ENCODE data around the gene P2RY12.
"Not testable (repeated sequence)": the region's sequence is repeated elsewhere in the genome, so short reads cannot be mapped to it uniquely, and the experiment has no call there.

P2RY12 gene

DNA sequence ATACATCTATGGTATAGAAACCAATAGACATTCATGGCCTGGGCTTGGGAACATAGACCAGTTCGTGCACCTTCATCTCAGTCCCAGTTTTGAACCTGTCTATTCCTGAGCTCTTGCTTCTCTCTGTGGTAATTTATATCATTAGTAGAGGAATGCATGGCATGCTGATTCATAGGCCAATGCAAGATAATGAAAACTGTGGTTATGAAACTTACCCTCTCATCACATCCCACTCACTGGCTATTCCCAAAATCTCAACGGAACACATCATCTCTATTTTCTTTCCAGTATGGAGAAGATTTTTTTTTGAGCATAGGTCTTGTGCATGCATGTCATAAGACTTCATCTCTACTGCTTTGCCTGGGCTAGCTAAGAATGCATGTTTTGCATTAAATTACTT, 18.7 kb upstream of the P2RY12 start:
- Mint-ChIP-seq H3K27ac (no peak overlapping the region), H3K36me3 (no peaks in the 10 kb centered on the region), H3K9me3 (no peaks in the 10 kb centered on the region), H3K4me3 (no peak overlapping the region), H3K27me3 (no peaks in the 10 kb centered on the region), H3K4me1 (no peaks in the 10 kb centered on the region)
- ATAC-seq = no peak

DNA sequence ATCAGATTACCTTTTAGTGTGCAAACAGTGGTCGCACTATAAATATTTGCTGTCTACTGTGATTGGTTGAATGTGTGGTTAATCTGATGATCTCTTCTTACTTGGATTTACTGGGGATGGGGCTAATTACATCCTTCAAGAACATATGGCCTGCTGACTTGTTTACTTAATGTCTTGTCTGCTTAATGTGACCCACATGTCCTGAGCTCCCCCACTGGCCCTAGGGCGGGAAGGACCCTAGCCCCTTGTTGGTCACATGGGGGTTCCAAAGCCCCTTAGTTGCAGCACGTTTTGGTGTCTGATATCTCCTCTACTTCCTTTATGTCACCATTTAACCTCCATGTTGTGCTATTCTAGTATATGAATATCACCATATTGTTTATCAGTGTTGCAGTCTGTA, 17.8 kb upstream of the P2RY12 start:
- ATAC-seq = no peak
- no peak overlapping the region for H3K27ac Mint-ChIP-seq
- no peaks in the 10 kb centered on the region for H3K4me1 Mint-ChIP-seq
- no peaks in the 10 kb centered on the region for H3K36me3 Mint-ChIP-seq
- H3K4me3 Mint-ChIP-seq = no peak overlapping the region
- H3K27me3 Mint-ChIP-seq = no peaks in the 10 kb centered on the region
- no peaks in the 10 kb centered on the region for H3K9me3 Mint-ChIP-seq

DNA sequence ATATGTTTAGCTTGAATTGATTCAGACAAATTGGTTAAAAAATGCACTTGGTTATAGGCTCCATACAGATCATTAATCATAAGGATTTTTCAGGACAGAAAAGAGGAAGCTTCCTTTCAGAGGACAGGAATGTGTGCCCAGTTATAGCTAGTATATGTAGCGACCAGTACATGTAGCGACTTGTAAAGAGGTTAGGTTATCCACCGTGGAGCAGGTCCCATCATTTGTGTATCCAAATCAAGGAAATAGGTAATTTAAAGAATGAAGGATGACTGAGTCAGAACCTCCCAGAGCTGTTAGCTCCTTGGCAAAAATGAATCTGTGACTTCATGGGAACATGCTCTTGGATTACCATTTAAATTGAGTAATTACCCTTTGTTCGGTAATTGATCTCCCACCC, 15.8 kb upstream of the P2RY12 start:
- Mint-ChIP-seq H3K4me3 (no peak overlapping the region), H3K4me1 (peaks cover 7% of the 10 kb centered on the region), H3K36me3 (no peaks in the 10 kb centered on the region), H3K27me3 (no peaks in the 10 kb centered on the region), H3K27ac (no peak overlapping the region), H3K9me3 (no peaks in the 10 kb centered on the region)
- no peak for ATAC-seq

DNA sequence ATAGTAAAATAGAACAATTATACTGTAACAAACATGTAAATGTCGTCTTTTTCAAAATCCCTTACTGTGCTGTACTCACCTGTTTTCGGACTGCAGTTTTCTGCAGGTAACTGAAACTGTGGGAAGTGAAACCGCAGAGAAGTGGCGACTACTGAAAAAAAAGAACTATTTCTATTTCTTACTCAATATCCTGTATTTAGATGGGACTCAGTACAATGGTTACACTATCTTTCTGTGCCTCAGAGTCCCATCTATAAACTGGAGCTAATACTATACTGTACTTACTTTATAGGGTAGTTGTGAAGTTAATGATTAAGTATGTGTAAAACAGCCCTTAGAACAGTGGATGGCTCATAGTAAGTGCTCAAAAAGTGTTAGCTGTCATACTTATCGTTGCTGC, 14.3 kb upstream of the P2RY12 start:
- Mint-ChIP-seq H3K27me3 (no peaks in the 10 kb centered on the region), H3K27ac (no peak overlapping the region), H3K36me3 (no peaks in the 10 kb centered on the region), H3K9me3 (no peaks in the 10 kb centered on the region), H3K4me1 (peaks cover 12% of the 10 kb centered on the region), H3K4me3 (no peak overlapping the region)
- ATAC-seq = no peak

DNA sequence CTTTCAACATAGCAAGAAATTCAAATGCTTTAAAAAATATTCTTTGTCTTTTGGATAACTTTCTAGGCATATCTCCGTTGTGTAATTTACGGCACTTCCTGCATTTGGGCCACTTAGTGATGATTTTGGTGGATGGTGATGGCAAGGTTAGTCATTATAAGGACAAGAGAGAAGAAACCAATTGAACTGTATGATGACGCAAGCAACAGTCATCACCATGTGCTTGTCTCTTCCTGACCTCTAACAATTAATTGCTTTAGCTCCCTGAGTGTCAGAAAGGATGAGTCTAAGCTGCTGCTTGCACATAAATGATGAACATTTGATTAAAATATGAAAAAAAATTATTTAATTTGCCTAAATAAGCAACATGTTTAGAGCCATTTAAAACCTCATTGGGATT, 11.3 kb upstream of the P2RY12 start:
- H3K36me3 Mint-ChIP-seq = no peaks in the 10 kb centered on the region

DNA sequence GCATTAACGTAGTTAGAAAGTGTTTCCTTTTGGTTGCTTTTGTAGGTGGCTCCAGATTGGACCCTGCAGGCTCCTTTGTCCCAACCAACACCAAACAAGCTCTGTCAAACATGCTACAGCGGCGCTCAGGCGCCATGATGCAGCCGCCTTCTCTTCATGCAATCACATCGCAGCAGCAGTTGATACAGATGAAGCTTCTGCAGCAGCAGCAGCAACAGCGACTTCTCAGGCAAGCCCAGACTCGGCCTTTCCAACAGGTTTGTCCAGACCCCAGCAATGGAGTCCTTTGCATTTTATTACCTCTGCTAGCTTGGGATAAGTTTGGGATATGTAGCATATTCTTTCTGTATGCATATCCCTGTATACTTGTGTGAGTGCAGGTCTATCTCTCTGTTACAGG, 10.1 kb upstream of the P2RY12 start:
- Mint-ChIP-seq H3K27me3 (no peaks in the 10 kb centered on the region), H3K36me3 (no peaks in the 10 kb centered on the region), H3K4me1 (peaks cover 40% of the 10 kb centered on the region), H3K9me3 (no peaks in the 10 kb centered on the region), H3K4me3 (no peak overlapping the region), H3K27ac (no peak overlapping the region)
- ATAC-seq = no peak

More for the DNA sequence above, 11.3 kb upstream of the P2RY12 start:
- Mint-ChIP-seq H3K27ac (no peak overlapping the region), H3K4me1 (peaks cover 34% of the 10 kb centered on the region), H3K4me3 (no peak overlapping the region), H3K27me3 (no peaks in the 10 kb centered on the region), H3K9me3 (no peaks in the 10 kb centered on the region)
- no peak for ATAC-seq

DNA sequence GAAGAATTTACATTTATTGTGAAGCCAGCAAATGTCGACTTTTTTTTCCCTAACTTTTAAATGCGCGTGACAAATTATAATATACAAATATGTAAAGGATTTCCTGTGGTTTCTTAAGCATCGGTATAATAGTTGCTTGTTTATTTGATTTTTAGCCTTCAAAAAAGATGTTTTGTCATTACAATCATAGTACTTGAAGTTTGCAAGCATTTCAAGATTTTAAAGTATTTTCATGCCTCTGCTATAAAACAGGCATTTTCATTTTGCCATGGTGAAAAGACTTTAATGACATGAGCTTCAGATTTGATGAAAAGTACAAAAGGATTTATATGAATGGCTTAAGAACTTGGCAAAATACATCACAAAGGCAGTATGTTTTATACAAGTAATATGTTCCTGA, 9.4 kb upstream of the P2RY12 start:
- H3K4me1 Mint-ChIP-seq = peaks cover 46% of the 10 kb centered on the region
- no peak for ATAC-seq
- H3K27ac Mint-ChIP-seq = no peak overlapping the region
- H3K36me3 Mint-ChIP-seq = no peaks in the 10 kb centered on the region
- no peaks in the 10 kb centered on the region for H3K27me3 Mint-ChIP-seq
- H3K4me3 Mint-ChIP-seq = no peak overlapping the region
- H3K9me3 Mint-ChIP-seq = no peaks in the 10 kb centered on the region

DNA sequence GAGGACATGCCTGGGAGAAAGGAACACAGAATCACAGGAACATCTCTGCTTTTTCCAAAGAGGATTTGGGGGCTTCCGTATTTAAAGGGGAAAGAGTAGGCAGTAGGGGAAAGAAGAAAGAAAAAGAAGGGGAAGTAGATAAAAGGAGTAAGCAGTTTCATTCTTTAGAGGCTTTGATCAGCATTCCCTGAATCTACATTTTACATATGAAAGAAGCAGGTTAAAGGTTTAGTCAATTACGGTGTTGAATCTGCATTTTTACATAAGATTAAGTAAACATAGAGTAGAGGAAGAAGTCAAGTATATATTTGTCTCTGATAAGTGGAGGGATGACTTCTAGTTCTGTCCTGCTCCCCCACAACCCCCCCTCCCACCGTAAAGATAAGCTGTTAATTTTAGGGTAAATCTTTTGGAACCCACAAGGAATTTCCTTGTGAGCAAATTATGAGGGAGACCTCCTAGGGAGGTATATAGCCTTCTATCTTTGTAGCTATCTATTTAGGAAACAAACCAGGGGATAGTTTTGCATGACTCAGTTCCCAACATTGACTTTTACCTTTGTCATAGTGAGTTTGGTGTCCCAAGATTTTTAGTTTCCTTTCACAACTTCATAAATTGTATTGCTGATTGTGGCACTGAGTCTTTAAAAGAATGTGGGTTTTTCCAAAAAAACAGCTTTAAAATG, 8.7 kb upstream of the P2RY12 start:
- H3K36me3 Mint-ChIP-seq = no peaks in the 10 kb centered on the region
- H3K4me1 Mint-ChIP-seq = peaks cover 49% of the 10 kb centered on the region
- H3K27me3 Mint-ChIP-seq = no peaks in the 10 kb centered on the region
- no peak for ATAC-seq
- no peaks in the 10 kb centered on the region for H3K9me3 Mint-ChIP-seq
- H3K4me3 Mint-ChIP-seq = no peak overlapping the region
- peak overlapping the region; percentile 73 for H3K27ac Mint-ChIP-seq

DNA sequence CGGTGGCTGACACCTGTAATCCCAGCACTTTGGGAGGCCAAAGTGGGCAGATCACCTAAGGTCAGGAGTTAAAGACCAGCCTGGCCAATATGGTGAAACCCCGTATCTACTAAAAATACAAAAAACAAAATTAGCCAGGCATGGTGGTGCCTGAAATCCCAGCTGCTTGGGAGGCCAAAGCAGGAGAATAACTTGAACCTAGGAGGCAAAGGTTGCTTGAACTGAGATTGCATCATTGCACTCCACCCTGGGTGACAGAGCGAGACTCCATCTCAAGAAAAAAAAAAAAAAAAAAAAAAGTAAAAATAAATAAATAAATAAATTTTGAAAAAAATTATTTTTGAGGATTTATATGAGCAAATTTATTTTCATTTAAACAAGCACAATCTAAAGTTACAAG, 7.6 kb upstream of the P2RY12 start:
- not testable (repeated sequence) for H3K36me3 Mint-ChIP-seq, H3K27me3 Mint-ChIP-seq, ATAC-seq, H3K9me3 Mint-ChIP-seq, H3K4me3 Mint-ChIP-seq
- Mint-ChIP-seq H3K27ac (peak overlapping the region; percentile 75), H3K4me1 (peaks cover 56% of the 10 kb centered on the region)

DNA sequence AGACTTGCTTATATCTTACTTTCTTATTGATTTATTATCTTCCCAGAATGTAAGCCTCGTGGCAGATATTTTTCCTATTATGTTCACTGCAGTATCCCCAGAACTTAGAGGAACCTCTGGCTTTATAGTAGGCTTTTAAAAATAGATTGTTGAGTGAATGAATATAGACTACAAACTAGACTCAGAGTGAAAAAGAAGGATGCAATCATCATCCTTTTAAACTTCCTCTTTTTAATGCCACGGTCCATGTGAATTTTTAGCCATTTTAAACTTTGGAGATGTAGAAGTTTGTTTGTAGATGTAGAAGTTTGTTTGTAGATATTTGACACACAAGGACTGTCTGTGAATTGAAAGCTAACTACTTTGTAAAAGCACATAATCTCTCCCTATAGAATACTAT, 7.2 kb upstream of the P2RY12 start:
- no peaks in the 10 kb centered on the region for H3K9me3 Mint-ChIP-seq
- no peaks in the 10 kb centered on the region for H3K27me3 Mint-ChIP-seq
- H3K4me3 Mint-ChIP-seq = no peak overlapping the region
- no peaks in the 10 kb centered on the region for H3K36me3 Mint-ChIP-seq
- peak overlapping the region; percentile 75 for H3K27ac Mint-ChIP-seq
- peaks cover 51% of the 10 kb centered on the region for H3K4me1 Mint-ChIP-seq
- no peak for ATAC-seq

DNA sequence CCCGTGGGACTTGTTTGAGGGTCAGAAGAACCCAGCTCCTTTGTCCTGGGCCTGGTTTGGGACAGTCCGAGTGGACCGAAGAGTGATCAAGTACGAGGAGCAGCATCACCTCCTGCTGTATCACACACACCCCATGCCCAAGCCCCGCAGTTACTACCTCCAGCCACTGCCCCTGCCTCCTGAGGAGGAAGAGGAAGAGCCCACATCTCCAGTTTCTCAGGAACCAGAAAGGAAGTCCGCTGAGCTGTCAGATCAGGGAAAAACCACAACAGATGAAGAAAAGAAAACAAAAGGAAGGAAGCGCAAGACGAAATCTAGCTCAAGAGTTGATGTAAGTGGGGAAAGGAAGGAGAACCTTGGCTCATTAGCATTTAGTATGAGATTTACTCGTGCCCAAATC, 3.3 kb upstream of the P2RY12 start:
- ATAC-seq = peak; percentile 46
- Mint-ChIP-seq H3K9me3 (no peaks in the 10 kb centered on the region), H3K36me3 (no peaks in the 10 kb centered on the region), H3K27ac (peak overlapping the region; percentile 94), H3K4me1 (peaks cover 67% of the 10 kb centered on the region), H3K27me3 (no peaks in the 10 kb centered on the region), H3K4me3 (peak overlapping the region; percentile 79)

DNA sequence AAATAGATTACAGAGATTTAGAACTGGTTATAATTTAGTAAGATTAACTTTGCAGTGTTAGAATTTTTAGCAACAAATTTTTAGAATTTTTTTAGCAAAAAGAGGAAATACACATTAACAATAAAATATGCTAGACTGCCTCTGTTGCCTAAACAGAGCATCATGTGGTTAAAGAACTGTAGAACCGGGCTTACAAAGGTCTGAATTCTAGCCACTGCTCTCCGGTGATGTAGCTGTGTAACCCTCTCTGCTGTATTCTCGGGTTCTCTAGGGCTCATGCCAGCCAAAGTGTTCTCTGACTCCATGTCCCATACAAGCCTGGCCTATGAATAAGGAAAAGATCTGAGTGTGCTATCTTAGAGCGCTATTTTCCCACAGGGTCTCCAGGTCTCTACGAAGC, 2.9 kb upstream of the P2RY12 start:
- Mint-ChIP-seq H3K27ac (peak overlapping the region; percentile 94), H3K9me3 (no peaks in the 10 kb centered on the region), H3K4me3 (peak overlapping the region; percentile 79), H3K4me1 (peaks cover 68% of the 10 kb centered on the region), H3K36me3 (no peaks in the 10 kb centered on the region), H3K27me3 (no peaks in the 10 kb centered on the region)
- ATAC-seq = peak; percentile 63

DNA sequence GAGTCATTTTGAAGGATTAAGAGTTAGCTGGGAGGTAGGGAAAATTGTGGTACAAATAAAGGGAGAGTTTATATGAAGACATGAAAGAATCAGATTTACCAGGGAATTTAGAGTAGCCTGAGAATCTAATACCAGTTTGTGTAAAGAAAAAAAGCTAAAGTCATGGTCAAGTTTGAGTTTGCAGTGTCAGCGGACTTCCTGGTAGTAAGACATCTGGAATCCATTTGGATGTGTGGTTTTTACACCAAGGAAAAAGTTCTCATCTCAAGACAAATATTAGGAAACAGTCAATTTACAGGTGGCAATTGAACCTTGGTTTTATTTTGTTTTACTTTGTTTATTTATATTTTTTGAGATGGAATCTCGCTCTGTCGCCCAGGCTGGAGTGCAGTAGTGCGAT, 1.5 kb upstream of the P2RY12 start:
- no peak for ATAC-seq
- peak overlapping the region; percentile 59 for H3K27ac Mint-ChIP-seq

DNA sequence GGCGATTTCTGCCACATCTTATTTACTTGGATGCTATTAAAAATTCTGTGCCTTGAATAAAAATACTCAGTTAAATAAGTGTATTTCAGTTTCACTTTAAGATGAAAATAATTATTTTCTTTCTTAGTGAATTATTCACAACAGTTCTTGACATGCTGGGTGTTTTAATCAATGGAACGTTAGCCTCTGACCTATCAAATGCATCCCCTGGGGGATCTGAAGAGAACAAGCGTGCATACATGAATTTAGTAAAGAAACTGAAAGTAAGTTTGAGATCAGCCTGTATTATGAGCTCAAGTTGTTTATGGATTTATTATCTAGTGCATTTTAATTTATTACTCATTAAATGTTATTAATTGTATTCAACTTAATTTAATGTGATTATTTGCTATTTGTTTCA, 597 bp downstream of the P2RY12 start:
- Mint-ChIP-seq H3K27me3 (no peaks in the 10 kb centered on the region), H3K4me1 (peaks cover 57% of the 10 kb centered on the region), H3K4me3 (peak overlapping the region; percentile 57), H3K36me3 (no peaks in the 10 kb centered on the region), H3K9me3 (no peaks in the 10 kb centered on the region), H3K27ac (peak overlapping the region; percentile 59)
- peak; percentile 60 for ATAC-seq

More for the DNA sequence above, 1.5 kb upstream of the P2RY12 start:
- Mint-ChIP-seq H3K4me3 (no peak overlapping the region), H3K4me1 (peaks cover 70% of the 10 kb centered on the region), H3K9me3 (no peaks in the 10 kb centered on the region), H3K36me3 (no peaks in the 10 kb centered on the region), H3K27me3 (no peaks in the 10 kb centered on the region)

DNA sequence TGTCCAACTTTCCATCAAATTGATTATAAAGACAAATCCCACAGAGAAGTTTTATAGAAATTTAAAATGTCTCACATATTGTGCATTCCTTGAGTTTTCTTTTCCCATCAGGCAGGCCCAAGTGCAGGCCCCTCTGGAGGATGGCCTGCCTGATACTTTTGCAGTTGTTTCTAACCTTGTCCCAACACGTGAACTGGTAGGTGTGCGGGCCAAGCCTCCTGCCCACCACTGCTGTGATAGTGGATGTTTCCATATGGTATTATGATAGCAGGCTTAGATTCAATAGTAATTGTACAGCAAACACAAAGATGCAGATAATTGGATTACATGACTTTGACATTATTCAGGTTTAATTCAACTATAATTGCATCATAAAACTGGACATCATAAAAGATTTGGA, 1.4 kb downstream of the P2RY12 start:
- Mint-ChIP-seq H3K27ac (peak overlapping the region; percentile 59), H3K4me3 (peak overlapping the region; percentile 18), H3K4me1 (peaks cover 54% of the 10 kb centered on the region), H3K36me3 (no peaks in the 10 kb centered on the region), H3K27me3 (no peaks in the 10 kb centered on the region), H3K9me3 (no peaks in the 10 kb centered on the region)
- no peak for ATAC-seq

DNA sequence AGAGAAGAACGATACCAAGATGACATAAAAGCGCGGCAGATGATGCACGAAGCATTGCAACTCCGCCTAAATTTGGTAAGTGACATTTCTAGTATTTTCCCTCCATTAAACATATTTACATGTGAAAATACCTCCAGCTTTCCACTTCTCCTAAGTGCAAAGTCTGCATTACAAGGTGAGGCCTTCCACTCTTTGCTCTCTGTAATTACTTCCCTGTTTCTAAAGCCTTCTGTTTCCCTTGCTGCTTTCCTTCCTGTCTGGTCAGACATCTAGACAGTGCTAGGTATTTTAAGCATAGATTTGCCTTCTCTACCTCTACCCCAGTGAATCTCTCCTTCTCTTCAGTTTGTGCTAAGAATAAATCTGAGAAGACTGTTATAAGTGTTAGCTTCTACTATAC, 1.9 kb downstream of the P2RY12 start:
- H3K4me3 Mint-ChIP-seq = peak overlapping the region; percentile 4
- peak; percentile 59 for ATAC-seq
- H3K4me1 Mint-ChIP-seq = peaks cover 54% of the 10 kb centered on the region
- H3K9me3 Mint-ChIP-seq = no peaks in the 10 kb centered on the region
- H3K27ac Mint-ChIP-seq = peak overlapping the region; percentile 59
- H3K36me3 Mint-ChIP-seq = no peaks in the 10 kb centered on the region
- H3K27me3 Mint-ChIP-seq = no peaks in the 10 kb centered on the region
